ENCODE results near the gene NLN. TPM values are rescaled to one million over a fixed set of nuclear protein-coding genes. Genes with fewer than 3 reads are reported as not detected.
A peak's percentile ranks its signal among the peaks of the same experiment; 100 is the strongest.

The NLN gene
- total and polyA plus RNA-seq, 2 of the 13 experiments (the other 11 are each of a cell fraction or from before 2014, with no cell fraction given): 11.9 to 36.7 TPM

GRCh38 chr5:65721720-65722574, at the start of gene NLN, which contains the start of gene SGTB (continued):
- TF ChIP-seq ZNF589 (CRISPR knock-in tag; conservative IDR thresholded peaks at IDR 0.05) (0 out of 2 replicates have a peak, but pooled peaks have one; percentile 18), TCF7 (IDR thresholded peaks at IDR 0.05; ENCODE audit: low read depth) (no peak), ZNF430 (CRISPR knock-in tag; IDR thresholded peaks at IDR 0.05) (no peak), ZNF558 (CRISPR knock-in tag; IDR thresholded peaks at IDR 0.05; ENCODE audit: borderline replicate concordance) (peak; percentile 83; the same call in 1 of the 2 replicates), MEF2D (CRISPR knock-in tag; IDR thresholded peaks at IDR 0.05) (peak; percentile 32; the same call in 1 of the 2 replicates), FOXO4 (CRISPR knock-in tag; conservative IDR thresholded peaks at IDR 0.05) (no peak), ELF1 (CRISPR knock-in tag; IDR thresholded peaks at IDR 0.05) (no peak), ZNF704 (CRISPR knock-in tag; IDR thresholded peaks at IDR 0.05; ENCODE audit: borderline replicate concordance) (no peak; the same call in 1 of the 2 replicates), ATF7-NPFF (CRISPR knock-in tag; IDR thresholded peaks at IDR 0.05; ENCODE audit: low read depth) (peak; percentile 44), ZNF451 (CRISPR knock-in tag; IDR thresholded peaks at IDR 0.05) (peak; percentile 69; the same call in 1 of the 2 replicates), ARID2 (CRISPR knock-in tag; IDR thresholded peaks at IDR 0.05; ENCODE audit: borderline replicate concordance) (peak; percentile 35; the same call in 1 of the 2 replicates), NFRKB (IDR thresholded peaks at IDR 0.05) (no peak), MZF1 (CRISPR knock-in tag; IDR thresholded peaks at IDR 0.05; ENCODE audit: borderline replicate concordance) (no peak), ZNF350 (CRISPR knock-in tag; IDR thresholded peaks at IDR 0.05; ENCODE audit: borderline replicate concordance, low read depth) (peak; percentile 55; the same call in 1 of the 2 replicates), ZBTB44 (CRISPR knock-in tag; IDR thresholded peaks at IDR 0.05) (no peak)
- TF ChIP-seq, protein P1, sequence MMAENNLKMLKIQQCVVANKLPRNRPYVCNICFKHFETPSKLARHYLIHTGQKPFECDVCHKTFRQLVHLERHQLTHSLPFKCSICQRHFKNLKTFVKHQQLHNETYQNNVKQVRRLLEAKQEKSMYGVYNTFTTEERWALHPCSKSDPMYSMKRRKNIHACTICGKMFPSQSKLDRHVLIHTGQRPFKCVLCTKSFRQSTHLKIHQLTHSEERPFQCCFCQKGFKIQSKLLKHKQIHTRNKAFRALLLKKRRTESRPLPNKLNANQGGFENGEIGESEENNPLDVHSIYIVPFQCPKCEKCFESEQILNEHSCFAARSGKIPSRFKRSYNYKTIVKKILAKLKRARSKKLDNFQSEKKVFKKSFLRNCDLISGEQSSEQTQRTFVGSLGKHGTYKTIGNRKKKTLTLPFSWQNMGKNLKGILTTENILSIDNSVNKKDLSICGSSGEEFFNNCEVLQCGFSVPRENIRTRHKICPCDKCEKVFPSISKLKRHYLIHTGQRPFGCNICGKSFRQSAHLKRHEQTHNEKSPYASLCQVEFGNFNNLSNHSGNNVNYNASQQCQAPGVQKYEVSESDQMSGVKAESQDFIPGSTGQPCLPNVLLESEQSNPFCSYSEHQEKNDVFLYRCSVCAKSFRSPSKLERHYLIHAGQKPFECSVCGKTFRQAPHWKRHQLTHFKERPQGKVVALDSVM (CRISPR knock-in tag; IDR thresholded peaks at IDR 0.05): peak; percentile 65; the same call in 1 of the 2 replicates
- TF ChIP-seq, protein P2, sequence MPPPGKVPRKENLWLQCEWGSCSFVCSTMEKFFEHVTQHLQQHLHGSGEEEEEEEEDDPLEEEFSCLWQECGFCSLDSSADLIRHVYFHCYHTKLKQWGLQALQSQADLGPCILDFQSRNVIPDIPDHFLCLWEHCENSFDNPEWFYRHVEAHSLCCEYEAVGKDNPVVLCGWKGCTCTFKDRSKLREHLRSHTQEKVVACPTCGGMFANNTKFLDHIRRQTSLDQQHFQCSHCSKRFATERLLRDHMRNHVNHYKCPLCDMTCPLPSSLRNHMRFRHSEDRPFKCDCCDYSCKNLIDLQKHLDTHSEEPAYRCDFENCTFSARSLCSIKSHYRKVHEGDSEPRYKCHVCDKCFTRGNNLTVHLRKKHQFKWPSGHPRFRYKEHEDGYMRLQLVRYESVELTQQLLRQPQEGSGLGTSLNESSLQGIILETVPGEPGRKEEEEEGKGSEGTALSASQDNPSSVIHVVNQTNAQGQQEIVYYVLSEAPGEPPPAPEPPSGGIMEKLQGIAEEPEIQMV (CRISPR knock-in tag; IDR thresholded peaks at IDR 0.05; ENCODE audit: low read depth): 0 out of 2 replicates have a peak, but pooled peaks have one; percentile 17
- TF ChIP-seq, protein P3, sequence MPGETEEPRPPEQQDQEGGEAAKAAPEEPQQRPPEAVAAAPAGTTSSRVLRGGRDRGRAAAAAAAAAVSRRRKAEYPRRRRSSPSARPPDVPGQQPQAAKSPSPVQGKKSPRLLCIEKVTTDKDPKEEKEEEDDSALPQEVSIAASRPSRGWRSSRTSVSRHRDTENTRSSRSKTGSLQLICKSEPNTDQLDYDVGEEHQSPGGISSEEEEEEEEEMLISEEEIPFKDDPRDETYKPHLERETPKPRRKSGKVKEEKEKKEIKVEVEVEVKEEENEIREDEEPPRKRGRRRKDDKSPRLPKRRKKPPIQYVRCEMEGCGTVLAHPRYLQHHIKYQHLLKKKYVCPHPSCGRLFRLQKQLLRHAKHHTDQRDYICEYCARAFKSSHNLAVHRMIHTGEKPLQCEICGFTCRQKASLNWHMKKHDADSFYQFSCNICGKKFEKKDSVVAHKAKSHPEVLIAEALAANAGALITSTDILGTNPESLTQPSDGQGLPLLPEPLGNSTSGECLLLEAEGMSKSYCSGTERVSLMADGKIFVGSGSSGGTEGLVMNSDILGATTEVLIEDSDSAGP (CRISPR knock-in tag; IDR thresholded peaks at IDR 0.05; ENCODE audit: borderline replicate concordance): peak; percentile 85; the same call in 1 of the 2 replicates

All from HepG2 (cell line).